HEK293 (cell line): ENCODE results near the gene TSLP.

Source experiments
- MZF1 ChIP-seq: fragments of 450-650 bp; formaldehyde crosslinking; IDR thresholded peaks from 2 replicates; pipeline ENCODE4 v1.5.1; 2017; ENCODE audit warnings: missing biosample characterization, missing genetic modification characterization, borderline replicate concordance
- PRDM1 ChIP-seq: fragments of 450-650 bp; formaldehyde crosslinking; IDR thresholded peaks from 2 replicates; pipeline ENCODE4; 2016; ENCODE audit warnings: missing biosample characterization, missing genetic modification characterization
- TCF7L2 ChIP-seq: IDR thresholded peaks from 2 replicates; pipeline ENCODE4 v1.6.1; 2011; ENCODE audit warnings: low read depth, mild to moderate bottlenecking, inconsistent platforms, low read length, moderate library complexity, borderline replicate concordance
- YY2 ChIP-seq: fragments of 450-650 bp; formaldehyde crosslinking; IDR thresholded peaks from 2 replicates; pipeline ENCODE4 v1.5.1; 2016; ENCODE audit warnings: missing biosample characterization, missing genetic modification characterization
- ZEB2 ChIP-seq: fragments of 450-650 bp; formaldehyde crosslinking; IDR thresholded peaks from 2 replicates; pipeline ENCODE4 v1.5.1; 2016; ENCODE audit warnings: missing biosample characterization, missing genetic modification characterization
- ZFP3 ChIP-seq: fragments of 450-650 bp; formaldehyde crosslinking; IDR thresholded peaks from 2 replicates; pipeline ENCODE4 v1.5.1; 2016; ENCODE audit warnings: low read depth, missing biosample characterization, missing genetic modification characterization
- ZNF121 ChIP-seq: fragments of 450-650 bp; formaldehyde crosslinking; IDR thresholded peaks from 2 replicates; pipeline ENCODE4 v1.5.1; 2016; ENCODE audit warnings: missing biosample characterization, missing genetic modification characterization
- ZNF202 ChIP-seq: fragments of 450-650 bp; formaldehyde crosslinking; IDR thresholded peaks from 2 replicates; pipeline ENCODE4 v1.5.1; 2016; ENCODE audit warnings: missing biosample characterization, missing genetic modification characterization, borderline replicate concordance
- ZNF223 ChIP-seq: fragments of 450-650 bp; formaldehyde crosslinking; IDR thresholded peaks from 2 replicates; pipeline ENCODE4 v1.5.1; 2016; ENCODE audit warnings: missing biosample characterization, missing genetic modification characterization
- ZNF426 ChIP-seq: fragments of 450-650 bp; formaldehyde crosslinking; IDR thresholded peaks from 2 replicates; pipeline ENCODE4 v1.5.1; 2017; ENCODE audit warnings: missing biosample characterization, missing genetic modification characterization, mild to moderate bottlenecking, inconsistent platforms, moderate library complexity
- ZNF621 ChIP-seq: fragments of 450-650 bp; formaldehyde crosslinking; IDR thresholded peaks from 2 replicates; pipeline ENCODE4 v1.5.1; 2017; ENCODE audit warnings: missing biosample characterization, missing genetic modification characterization
- ZNF629 ChIP-seq: fragments of 450-650 bp; formaldehyde crosslinking; IDR thresholded peaks from 2 replicates; pipeline ENCODE4 v1.5.1; 2017; ENCODE audit warnings: missing biosample characterization, missing genetic modification characterization
- ZNF830 ChIP-seq: fragments of 450-650 bp; IDR thresholded peaks from 2 replicates; pipeline ENCODE4 v1.5.0; 2018; ENCODE audit warnings: missing biosample characterization, missing genetic modification characterization, low read depth, mild to moderate bottlenecking, moderate library complexity
- ZSCAN16 ChIP-seq: fragments of 450-650 bp; formaldehyde crosslinking; IDR thresholded peaks from 2 replicates; pipeline ENCODE4 v1.5.1; 2016; ENCODE audit warnings: missing biosample characterization, missing genetic modification characterization
- TF ChIP-seq, protein P1 (sequence below): fragments of 450-650 bp; formaldehyde crosslinking; IDR thresholded peaks from 2 replicates; pipeline ENCODE4 v1.5.0; 2017; ENCODE audit warnings: missing biosample characterization, missing genetic modification characterization, borderline replicate concordance
- TF ChIP-seq, protein P2 (sequence below): fragments of 450-650 bp; formaldehyde crosslinking; IDR thresholded peaks from 2 replicates; pipeline ENCODE4 v1.5.1; 2016; ENCODE audit warnings: missing biosample characterization, missing genetic modification characterization
- TF ChIP-seq, protein P3 (sequence below): fragments of 450-650 bp; formaldehyde crosslinking; IDR thresholded peaks from 2 replicates; pipeline ENCODE4 v1.5.1; 2016; ENCODE audit warnings: missing biosample characterization, missing genetic modification characterization
- TF ChIP-seq, protein P4 (sequence below): fragments of 450-650 bp; formaldehyde crosslinking; IDR thresholded peaks from 2 replicates; pipeline ENCODE4 v1.5.1; 2016; ENCODE audit warnings: missing biosample characterization, missing genetic modification characterization, low read depth
- TF ChIP-seq, protein P5 (sequence below): fragments of 450-650 bp; formaldehyde crosslinking; IDR thresholded peaks from 2 replicates; pipeline ENCODE4 v1.5.1; 2017; ENCODE audit warnings: missing biosample characterization, missing genetic modification characterization
- TF ChIP-seq, protein P6 (sequence below): fragments of 450-650 bp; formaldehyde crosslinking; conservative IDR thresholded peaks from 2 replicates; pipeline ENCODE4 v1.5.1; 2016; ENCODE audit warnings: low read depth, missing biosample characterization, missing genetic modification characterization
- TF ChIP-seq, protein P7 (sequence below): fragments of 450-650 bp; formaldehyde crosslinking; IDR thresholded peaks from 2 replicates; pipeline ENCODE4 v1.5.1; 2016; ENCODE audit warnings: missing biosample characterization, missing genetic modification characterization

TSLP gene

DNA sequence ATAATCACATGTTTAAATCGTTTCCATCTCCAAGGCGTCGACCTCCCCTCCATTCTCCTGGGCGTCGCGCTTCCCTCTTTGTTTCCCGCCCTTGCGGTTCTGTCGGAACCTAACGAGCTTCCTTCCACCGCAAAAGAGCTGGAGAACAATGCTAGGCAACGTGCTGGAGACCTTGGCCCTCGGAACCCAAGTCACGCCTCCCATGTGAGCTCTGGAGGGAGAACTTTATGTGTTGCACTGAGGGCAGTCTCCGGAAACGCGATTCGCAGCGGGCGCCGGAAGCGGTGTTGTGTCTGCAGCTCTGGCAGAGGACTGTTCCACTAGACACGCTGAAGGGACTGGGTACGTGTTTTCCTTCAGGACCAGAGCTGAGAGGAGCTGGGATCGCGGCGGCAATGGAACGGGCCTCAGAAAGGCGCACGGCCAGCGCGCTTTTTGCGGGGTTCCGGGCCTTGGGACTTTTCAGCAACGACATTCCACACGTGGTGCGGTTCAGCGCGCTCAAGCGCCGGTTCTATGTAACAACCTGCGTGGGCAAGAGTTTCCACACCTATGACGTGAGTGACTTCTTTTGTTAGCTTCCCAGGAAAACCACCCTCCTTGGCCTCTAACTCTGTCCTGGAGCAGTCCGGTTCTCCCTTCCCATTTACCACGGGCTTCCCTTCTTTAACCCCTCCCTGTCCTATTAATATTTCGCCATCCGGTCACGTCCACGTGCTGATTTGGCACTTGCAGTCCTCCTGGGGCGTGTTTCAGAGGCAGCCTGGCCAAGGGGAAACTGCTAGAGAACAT is 20.7 kb downstream of the TSLP start, which contains the start of gene WDR36 (continued):
- TF ChIP-seq, protein P1, sequence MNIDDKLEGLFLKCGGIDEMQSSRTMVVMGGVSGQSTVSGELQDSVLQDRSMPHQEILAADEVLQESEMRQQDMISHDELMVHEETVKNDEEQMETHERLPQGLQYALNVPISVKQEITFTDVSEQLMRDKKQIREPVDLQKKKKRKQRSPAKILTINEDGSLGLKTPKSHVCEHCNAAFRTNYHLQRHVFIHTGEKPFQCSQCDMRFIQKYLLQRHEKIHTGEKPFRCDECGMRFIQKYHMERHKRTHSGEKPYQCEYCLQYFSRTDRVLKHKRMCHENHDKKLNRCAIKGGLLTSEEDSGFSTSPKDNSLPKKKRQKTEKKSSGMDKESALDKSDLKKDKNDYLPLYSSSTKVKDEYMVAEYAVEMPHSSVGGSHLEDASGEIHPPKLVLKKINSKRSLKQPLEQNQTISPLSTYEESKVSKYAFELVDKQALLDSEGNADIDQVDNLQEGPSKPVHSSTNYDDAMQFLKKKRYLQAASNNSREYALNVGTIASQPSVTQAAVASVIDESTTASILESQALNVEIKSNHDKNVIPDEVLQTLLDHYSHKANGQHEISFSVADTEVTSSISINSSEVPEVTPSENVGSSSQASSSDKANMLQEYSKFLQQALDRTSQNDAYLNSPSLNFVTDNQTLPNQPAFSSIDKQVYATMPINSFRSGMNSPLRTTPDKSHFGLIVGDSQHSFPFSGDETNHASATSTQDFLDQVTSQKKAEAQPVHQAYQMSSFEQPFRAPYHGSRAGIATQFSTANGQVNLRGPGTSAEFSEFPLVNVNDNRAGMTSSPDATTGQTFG (tag by site-specific recombination): peak; percentile 89
- TF ChIP-seq MZF1 (tag by site-specific recombination): peak; percentile 88
- TF ChIP-seq ZNF223 (tag by site-specific recombination): no peak
- TF ChIP-seq ZNF830 (tag by site-specific recombination): no peak
- TF ChIP-seq, protein P2, sequence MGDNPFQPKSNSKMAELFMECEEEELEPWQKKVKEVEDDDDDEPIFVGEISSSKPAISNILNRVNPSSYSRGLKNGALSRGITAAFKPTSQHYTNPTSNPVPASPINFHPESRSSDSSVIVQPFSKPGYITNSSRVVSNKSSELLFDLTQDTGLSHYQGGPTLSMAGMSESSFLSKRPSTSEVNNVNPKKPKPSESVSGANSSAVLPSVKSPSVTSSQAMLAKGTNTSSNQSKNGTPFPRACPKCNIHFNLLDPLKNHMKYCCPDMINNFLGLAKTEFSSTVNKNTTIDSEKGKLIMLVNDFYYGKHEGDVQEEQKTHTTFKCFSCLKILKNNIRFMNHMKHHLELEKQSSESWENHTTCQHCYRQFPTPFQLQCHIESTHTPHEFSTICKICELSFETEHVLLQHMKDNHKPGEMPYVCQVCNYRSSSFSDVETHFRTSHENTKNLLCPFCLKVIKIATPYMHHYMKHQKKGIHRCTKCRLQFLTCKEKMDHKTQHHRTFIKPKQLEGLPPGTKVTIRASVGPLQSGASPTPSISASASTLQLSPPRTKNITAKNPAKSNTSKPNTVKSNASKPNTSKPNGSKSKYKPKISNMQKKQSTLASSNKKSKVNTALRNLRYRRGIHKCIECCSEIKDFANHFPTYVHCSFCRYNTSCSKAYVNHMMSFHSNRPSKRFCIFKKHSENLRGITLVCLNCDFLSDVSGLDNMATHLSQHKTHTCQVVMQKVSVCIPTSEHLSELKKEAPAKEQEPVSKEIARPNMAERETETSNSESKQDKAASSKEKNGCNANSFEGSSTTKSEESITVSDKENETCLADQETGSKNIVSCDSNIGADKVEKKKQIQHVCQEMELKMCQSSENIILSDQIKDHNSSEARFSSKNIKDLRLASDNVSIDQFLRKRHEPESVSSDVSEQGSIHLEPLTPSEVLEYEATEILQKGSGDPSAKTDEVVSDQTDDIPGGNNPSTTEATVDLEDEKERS (tag by site-specific recombination): peak; percentile 91; the same call in 1 of the 2 replicates
- peak; percentile 74 for TF ChIP-seq ZEB2
- TF ChIP-seq, protein P3, sequence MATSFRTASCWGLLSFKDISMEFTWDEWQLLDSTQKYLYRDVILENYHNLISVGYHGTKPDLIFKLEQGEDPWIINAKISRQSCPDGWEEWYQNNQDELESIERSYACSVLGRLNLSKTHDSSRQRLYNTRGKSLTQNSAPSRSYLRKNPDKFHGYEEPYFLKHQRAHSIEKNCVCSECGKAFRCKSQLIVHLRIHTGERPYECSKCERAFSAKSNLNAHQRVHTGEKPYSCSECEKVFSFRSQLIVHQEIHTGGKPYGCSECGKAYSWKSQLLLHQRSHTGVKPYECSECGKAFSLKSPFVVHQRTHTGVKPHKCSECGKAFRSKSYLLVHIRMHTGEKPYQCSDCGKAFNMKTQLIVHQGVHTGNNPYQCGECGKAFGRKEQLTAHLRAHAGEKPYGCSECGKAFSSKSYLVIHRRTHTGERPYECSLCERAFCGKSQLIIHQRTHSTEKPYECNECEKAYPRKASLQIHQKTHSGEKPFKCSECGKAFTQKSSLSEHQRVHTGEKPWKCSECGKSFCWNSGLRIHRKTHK (tag by site-specific recombination): peak; percentile 28; the same call in 1 of the 2 replicates
- TF ChIP-seq ZNF629 (tag by site-specific recombination): peak; percentile 84
- TF ChIP-seq PRDM1 (tag by site-specific recombination): no peak
- TF ChIP-seq, protein P4, sequence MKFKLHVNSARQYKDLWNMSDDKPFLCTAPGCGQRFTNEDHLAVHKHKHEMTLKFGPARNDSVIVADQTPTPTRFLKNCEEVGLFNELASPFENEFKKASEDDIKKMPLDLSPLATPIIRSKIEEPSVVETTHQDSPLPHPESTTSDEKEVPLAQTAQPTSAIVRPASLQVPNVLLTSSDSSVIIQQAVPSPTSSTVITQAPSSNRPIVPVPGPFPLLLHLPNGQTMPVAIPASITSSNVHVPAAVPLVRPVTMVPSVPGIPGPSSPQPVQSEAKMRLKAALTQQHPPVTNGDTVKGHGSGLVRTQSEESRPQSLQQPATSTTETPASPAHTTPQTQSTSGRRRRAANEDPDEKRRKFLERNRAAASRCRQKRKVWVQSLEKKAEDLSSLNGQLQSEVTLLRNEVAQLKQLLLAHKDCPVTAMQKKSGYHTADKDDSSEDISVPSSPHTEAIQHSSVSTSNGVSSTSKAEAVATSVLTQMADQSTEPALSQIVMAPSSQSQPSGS (tag by site-specific recombination): no peak
- no peak for TF ChIP-seq ZNF121 (tag by site-specific recombination)
- TF ChIP-seq, protein P5, sequence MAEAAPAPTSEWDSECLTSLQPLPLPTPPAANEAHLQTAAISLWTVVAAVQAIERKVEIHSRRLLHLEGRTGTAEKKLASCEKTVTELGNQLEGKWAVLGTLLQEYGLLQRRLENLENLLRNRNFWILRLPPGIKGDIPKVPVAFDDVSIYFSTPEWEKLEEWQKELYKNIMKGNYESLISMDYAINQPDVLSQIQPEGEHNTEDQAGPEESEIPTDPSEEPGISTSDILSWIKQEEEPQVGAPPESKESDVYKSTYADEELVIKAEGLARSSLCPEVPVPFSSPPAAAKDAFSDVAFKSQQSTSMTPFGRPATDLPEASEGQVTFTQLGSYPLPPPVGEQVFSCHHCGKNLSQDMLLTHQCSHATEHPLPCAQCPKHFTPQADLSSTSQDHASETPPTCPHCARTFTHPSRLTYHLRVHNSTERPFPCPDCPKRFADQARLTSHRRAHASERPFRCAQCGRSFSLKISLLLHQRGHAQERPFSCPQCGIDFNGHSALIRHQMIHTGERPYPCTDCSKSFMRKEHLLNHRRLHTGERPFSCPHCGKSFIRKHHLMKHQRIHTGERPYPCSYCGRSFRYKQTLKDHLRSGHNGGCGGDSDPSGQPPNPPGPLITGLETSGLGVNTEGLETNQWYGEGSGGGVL: peak; percentile 40; the same call in 1 of the 2 replicates
- no peak for TF ChIP-seq ZFP3 (tag by site-specific recombination)
- TF ChIP-seq ZSCAN16 (tag by site-specific recombination): no peak
- TF ChIP-seq ZNF202 (tag by site-specific recombination): no peak
- no peak for TF ChIP-seq TCF7L2
- no peak for TF ChIP-seq ZNF621
- TF ChIP-seq ZNF426 (tag by site-specific recombination): no peak
- TF ChIP-seq, protein P6, sequence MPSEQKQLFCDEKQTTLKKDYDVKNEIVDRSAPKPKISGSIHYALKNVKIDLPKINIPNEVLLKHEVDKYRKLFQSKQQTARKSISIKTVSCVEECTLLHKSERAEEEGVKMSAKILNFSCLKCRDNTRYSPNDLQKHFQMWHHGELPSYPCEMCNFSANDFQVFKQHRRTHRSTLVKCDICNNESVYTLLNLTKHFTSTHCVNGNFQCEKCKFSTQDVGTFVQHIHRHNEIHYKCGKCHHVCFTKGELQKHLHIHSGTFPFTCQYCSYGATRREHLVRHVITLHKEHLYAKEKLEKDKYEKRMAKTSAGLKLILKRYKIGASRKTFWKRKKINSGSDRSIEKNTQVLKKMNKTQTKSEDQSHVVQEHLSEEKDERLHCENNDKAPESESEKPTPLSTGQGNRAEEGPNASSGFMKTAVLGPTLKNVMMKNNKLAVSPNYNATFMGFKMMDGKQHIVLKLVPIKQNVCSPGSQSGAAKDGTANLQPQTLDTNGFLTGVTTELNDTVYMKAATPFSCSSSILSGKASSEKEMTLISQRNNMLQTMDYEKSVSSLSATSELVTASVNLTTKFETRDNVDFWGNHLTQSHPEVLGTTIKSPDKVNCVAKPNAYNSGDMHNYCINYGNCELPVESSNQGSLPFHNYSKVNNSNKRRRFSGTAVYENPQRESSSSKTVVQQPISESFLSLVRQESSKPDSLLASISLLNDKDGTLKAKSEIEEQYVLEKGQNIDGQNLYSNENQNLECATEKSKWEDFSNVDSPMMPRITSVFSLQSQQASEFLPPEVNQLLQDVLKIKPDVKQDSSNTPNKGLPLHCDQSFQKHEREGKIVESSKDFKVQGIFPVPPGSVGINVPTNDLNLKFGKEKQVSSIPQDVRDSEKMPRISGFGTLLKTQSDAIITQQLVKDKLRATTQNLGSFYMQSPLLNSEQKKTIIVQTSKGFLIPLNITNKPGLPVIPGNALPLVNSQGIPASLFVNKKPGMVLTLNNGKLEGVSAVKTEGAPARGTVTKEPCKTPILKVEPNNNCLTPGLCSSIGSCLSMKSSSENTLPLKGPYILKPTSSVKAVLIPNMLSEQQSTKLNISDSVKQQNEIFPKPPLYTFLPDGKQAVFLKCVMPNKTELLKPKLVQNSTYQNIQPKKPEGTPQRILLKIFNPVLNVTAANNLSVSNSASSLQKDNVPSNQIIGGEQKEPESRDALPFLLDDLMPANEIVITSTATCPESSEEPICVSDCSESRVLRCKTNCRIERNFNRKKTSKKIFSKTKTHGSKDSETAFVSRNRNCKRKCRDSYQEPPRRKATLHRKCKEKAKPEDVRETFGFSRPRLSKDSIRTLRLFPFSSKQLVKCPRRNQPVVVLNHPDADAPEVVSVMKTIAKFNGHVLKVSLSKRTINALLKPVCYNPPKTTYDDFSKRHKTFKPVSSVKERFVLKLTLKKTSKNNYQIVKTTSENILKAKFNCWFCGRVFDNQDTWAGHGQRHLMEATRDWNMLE: peak; percentile 100
- TF ChIP-seq YY2 (tag by site-specific recombination): peak; percentile 79
- TF ChIP-seq, protein P7, sequence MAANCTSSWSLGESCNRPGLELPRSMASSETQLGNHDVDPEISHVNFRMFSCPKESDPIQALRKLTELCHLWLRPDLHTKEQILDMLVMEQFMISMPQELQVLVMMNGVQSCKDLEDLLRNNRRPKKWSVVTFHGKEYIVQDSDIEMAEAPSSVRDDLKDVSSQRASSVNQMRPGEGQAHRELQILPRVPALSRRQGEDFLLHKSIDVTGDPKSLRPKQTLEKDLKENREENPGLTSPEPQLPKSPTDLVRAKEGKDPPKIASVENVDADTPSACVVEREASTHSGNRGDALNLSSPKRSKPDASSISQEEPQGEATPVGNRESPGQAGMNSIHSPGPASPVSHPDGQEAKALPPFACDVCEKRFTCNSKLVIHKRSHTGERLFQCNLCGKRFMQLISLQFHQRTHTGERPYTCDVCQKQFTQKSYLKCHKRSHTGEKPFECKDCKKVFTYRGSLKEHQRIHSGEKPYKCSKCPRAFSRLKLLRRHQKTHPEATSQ: peak; percentile 99
